ENCODE measurements around the gene MAP3K7. TPM values are rescaled to one million over a fixed set of nuclear protein-coding genes. Genes with fewer than 3 reads are reported as not detected.

Gene MAP3K7
- total RNA-seq, 1 donor from 2014 or later: 20.6 TPM

DNA sequence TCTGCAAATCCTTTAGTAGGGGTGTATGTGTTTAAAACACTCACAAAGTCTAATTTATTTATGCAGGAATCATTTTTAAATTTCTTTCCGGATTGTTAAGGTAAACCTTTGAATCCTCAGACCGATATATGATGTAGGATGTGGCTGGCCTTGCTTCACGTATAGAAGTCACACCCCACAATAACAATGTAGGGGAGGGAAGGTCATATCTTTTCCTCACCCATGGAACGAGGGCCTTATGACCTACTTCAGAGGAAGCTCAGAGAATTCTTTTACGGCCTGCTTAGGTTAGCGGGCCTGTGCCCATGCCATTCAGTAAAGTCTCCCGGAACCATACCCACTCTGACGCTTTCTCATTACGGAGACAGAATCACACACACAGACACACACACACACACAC lies 102.9 kb downstream of the MAP3K7 start:
- intact Hi-C loops (cut with micrococcal nuclease): no loop called here

DNA sequence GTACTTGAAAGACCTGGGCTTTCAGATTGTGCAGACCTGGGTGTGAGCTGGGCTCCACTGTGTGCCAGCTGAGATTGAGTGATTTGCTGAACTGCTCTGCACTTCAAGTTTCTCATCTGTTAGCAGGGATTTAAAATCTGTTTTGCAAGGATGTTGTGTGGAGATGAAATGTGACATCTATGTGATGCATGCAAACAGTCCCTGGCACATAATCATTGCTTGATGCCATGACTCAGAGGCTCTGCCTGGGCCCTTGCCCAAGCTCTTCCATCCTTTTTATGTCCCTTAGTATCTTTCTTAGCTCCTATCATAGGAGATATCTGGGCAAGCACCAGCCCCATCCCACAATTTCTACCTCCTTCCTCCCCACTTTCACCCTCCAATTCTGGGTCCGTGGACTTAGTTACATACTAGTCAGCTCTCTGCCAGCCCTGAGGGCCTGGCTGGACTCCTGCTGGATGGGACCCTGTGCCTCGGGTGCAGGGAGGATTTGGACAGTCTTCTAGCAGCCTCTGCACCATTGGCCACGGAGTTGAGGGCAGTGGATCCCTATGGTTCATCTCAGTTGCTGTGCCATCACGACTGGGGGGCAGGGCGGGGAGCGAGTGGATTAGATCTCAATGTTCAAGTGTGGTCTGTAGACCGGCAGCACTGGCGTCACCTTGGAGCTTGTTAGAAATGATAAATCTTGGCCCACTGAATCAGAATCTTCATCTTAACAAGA lies 103.6 kb downstream of the MAP3K7 start:
- no peak overlapping the region for H3K27ac ChIP-seq (replicated peaks)
- DNase-seq: no peak
- H3K4me1 ChIP-seq: peaks cover 5% of the 10 kb centered on the region
- no peak overlapping the region for H3K4me3 ChIP-seq
- H3K36me3 ChIP-seq: no peaks in the 10 kb centered on the region
- H3K9me3 ChIP-seq (replicated peaks): no peaks in the 10 kb centered on the region
- intact Hi-C loops (cut with micrococcal nuclease): no loop called here
- no peaks in the 10 kb centered on the region for H3K27me3 ChIP-seq (ENCODE audit: low read depth)
- TF ChIP-seq, protein P1, sequence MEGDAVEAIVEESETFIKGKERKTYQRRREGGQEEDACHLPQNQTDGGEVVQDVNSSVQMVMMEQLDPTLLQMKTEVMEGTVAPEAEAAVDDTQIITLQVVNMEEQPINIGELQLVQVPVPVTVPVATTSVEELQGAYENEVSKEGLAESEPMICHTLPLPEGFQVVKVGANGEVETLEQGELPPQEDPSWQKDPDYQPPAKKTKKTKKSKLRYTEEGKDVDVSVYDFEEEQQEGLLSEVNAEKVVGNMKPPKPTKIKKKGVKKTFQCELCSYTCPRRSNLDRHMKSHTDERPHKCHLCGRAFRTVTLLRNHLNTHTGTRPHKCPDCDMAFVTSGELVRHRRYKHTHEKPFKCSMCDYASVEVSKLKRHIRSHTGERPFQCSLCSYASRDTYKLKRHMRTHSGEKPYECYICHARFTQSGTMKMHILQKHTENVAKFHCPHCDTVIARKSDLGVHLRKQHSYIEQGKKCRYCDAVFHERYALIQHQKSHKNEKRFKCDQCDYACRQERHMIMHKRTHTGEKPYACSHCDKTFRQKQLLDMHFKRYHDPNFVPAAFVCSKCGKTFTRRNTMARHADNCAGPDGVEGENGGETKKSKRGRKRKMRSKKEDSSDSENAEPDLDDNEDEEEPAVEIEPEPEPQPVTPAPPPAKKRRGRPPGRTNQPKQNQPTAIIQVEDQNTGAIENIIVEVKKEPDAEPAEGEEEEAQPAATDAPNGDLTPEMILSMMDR (IDR thresholded peaks at IDR 0.05; ENCODE audit: borderline replicate concordance): no peak

More for the DNA sequence above, 102.9 kb downstream of the MAP3K7 start:
- Histone ChIP-seq H3K36me3 (no peaks in the 10 kb centered on the region), H3K4me3 (no peak overlapping the region), H3K27ac (replicated peaks) (no peak overlapping the region), H3K9me3 (replicated peaks) (no peaks in the 10 kb centered on the region), H3K27me3 (ENCODE audit: low read depth) (no peaks in the 10 kb centered on the region), H3K4me1 (peaks cover 3% of the 10 kb centered on the region)
- TF ChIP-seq, protein P1 (IDR thresholded peaks at IDR 0.05; ENCODE audit: borderline replicate concordance): no peak
- DNase-seq: no peak

DNA sequence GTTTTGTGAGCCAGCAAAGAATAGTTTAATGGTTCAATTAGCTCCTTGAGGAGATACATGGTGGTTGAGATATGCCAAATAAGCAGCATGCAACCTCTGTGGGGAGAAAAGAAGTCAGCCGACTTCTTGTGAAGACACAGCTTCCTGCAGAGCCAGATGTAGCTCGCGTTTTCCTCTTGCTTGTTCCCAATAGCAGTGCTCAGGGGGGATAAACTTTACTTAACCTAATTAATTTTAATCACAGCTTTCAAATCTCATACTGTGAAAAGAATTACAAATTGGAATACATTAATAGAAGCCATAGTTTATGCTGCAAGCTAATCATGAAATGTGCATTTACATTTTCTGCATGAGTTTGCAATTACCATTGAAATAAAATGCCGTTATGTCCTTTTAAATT lies 106.2 kb downstream of the MAP3K7 start:
- peaks cover 5% of the 10 kb centered on the region for H3K4me1 ChIP-seq
- no peaks in the 10 kb centered on the region for H3K9me3 ChIP-seq (replicated peaks)
- H3K27ac ChIP-seq (replicated peaks): no peak overlapping the region
- H3K27me3 ChIP-seq (ENCODE audit: low read depth): no peaks in the 10 kb centered on the region
- no peak overlapping the region for H3K4me3 ChIP-seq
- TF ChIP-seq, protein P1 (IDR thresholded peaks at IDR 0.05; ENCODE audit: borderline replicate concordance): no peak
- DNase-seq: no peak
- intact Hi-C loops (cut with micrococcal nuclease): no loop called here
- no peaks in the 10 kb centered on the region for H3K36me3 ChIP-seq

DNA sequence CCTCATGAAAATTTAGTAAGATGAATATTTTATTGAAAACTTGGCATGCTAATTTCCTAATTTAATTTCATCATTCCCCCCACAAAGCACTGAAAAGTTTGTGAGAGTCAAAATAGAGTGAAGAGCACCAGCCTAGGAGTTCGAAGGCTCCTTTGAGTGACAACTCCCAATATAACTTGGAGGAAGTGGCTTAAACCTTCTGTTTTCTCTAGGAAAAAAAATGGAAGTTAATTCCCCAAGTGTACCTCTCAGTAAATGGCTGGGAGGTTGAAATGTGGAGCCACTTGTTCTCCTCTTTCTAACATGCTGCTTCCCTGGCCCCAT lies 107.3 kb downstream of the MAP3K7 start:
- no peaks in the 10 kb centered on the region for H3K9me3 ChIP-seq (replicated peaks)
- H3K27me3 ChIP-seq (ENCODE audit: low read depth): no peaks in the 10 kb centered on the region
- H3K4me3 ChIP-seq: no peak overlapping the region
- TF ChIP-seq, protein P1 (IDR thresholded peaks at IDR 0.05; ENCODE audit: borderline replicate concordance): no peak
- peaks cover 5% of the 10 kb centered on the region for H3K4me1 ChIP-seq
- DNase-seq: no peak
- no peak overlapping the region for H3K27ac ChIP-seq (replicated peaks)
- intact Hi-C loops (cut with micrococcal nuclease): loop anchor here (10.0 kb wide), 2 partner anchors 75 to 525 kb away; no protein-coding TSS in a partner anchor
- no peaks in the 10 kb centered on the region for H3K36me3 ChIP-seq

DNA sequence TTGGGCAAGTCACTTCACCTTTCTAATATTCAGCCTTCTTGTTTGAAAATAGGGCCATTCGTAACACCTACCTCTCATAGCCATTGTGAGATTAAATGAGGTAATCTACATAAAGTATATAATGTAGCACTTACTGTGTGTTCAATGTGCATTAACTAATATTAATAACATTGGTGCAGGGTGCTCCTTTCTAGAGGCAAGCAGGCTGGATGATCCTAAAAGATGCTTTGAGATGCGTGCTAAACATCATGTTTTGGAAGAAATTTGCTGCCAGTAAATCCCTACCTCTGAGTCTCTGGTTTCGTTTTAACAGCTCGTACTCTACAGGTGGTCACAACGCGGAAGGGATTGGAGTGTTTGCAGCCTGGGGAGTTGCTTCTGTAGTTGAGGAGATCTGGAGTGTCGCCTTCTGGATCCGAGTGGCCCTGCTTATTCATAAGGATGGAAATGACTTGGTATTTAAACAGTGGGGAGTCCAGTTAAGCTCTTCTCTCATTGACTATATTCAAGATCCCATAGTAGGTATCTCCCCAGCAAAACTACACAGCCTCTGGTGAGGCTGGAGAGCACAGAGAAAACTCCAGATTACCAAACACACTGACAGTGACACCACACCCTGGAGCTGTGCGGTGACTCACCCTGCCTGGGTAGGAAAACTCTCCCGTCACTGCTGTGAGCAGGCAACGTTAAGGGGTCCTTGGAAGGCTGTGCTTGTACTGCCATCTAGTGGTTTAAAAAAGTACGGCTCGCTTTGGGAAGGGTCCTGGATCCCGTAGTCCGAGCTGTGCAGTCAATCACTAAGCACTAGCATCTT lies 107.9 kb downstream of the MAP3K7 start:
- Histone ChIP-seq H3K4me3 (no peak overlapping the region), H3K9me3 (replicated peaks) (no peaks in the 10 kb centered on the region), H3K27me3 (ENCODE audit: low read depth) (no peaks in the 10 kb centered on the region), H3K36me3 (no peaks in the 10 kb centered on the region), H3K27ac (replicated peaks) (peak overlapping the region; percentile 16), H3K4me1 (peaks cover 5% of the 10 kb centered on the region)
- peak; percentile 73 for DNase-seq
- intact Hi-C loops (cut with micrococcal nuclease): loop anchor here (10.0 kb wide), 2 partner anchors 74 to 524 kb away; no protein-coding TSS in a partner anchor
- TF ChIP-seq, protein P1 (IDR thresholded peaks at IDR 0.05; ENCODE audit: borderline replicate concordance): peak; percentile 92
